Transverse colon (tissue), 4 donors: ENCODE results near the gene RBM38.

ENCODE experiments used
- EP300 ChIP-seq: sonication (generic); formaldehyde crosslinking; IDR thresholded peaks from one replicate; pipeline ENCODE4 v1.6.1; 2017; ENCODE audit warnings: antibody characterized with exemption, low read depth
- POLR2A ChIP-seq: fragments of 450-650 bp; IDR thresholded peaks from one replicate; pipeline ENCODE4 v1.6.1; 2016; ENCODE audit warnings: antibody characterized with exemption, mild to moderate bottlenecking, moderate library complexity
- POLR2AphosphoS5 ChIP-seq, 3 donors: sonication (generic); formaldehyde crosslinking; IDR thresholded peaks; one replicate each; pipeline ENCODE4 v1.6.1; 2016; ENCODE audit warnings: antibody characterized with exemption in 3 of 3
- TF ChIP-seq, protein P1 (sequence below), 5 experiments: fragments of 200-600 bp in 3 of 5; fragments of 450-650 bp in 2 of 5; sonication (generic) in 3 of 5; IDR thresholded peaks; 1 replicate in 2 of 5; 2 replicates in 3 of 5; pipeline ENCODE4 v1.5.1; 2016 to 2017; ENCODE audit warnings: antibody characterized with exemption in 5 of 5, inconsistent platforms in 3 of 5, mild to moderate bottlenecking in 2 of 5, moderate library complexity in 1 of 5

- TF ChIP-seq, protein P1, sequence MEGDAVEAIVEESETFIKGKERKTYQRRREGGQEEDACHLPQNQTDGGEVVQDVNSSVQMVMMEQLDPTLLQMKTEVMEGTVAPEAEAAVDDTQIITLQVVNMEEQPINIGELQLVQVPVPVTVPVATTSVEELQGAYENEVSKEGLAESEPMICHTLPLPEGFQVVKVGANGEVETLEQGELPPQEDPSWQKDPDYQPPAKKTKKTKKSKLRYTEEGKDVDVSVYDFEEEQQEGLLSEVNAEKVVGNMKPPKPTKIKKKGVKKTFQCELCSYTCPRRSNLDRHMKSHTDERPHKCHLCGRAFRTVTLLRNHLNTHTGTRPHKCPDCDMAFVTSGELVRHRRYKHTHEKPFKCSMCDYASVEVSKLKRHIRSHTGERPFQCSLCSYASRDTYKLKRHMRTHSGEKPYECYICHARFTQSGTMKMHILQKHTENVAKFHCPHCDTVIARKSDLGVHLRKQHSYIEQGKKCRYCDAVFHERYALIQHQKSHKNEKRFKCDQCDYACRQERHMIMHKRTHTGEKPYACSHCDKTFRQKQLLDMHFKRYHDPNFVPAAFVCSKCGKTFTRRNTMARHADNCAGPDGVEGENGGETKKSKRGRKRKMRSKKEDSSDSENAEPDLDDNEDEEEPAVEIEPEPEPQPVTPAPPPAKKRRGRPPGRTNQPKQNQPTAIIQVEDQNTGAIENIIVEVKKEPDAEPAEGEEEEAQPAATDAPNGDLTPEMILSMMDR (IDR thresholded peaks at IDR 0.05): peak; percentile 91 to 97 (median 93)
- TF ChIP-seq POLR2A: no peak
- no peak for TF ChIP-seq POLR2AphosphoS5 (IDR thresholded peaks at IDR 0.05)
- no peak for TF ChIP-seq EP300
Measured at GRCh38 chr20:57381596-57382503, 9.3 kb upstream of the RBM38 start.
